Measurements from ENCODE around the gene GIGYF1. TPM values are rescaled to one million over a fixed set of nuclear protein-coding genes. Genes with fewer than 3 reads are reported as not detected.
A peak's percentile ranks its signal among the peaks of the same experiment; 100 is the strongest.

Gene GIGYF1
- total and polyA plus RNA-seq, 2 of the 13 experiments (the other 11 are each of a cell fraction or from before 2014, with no cell fraction given) = 7.6 to 16.1 TPM

GRCh38 chr7:100673942-100674410 is 20.1 kb downstream of the GIGYF1 start:
- Histone ChIP-seq H3K36me3 (replicated peaks in 1 of 2; ENCODE audit: control insufficient read depth in 1 of 2, insufficient read depth in 2 of 2, low read length in 2 of 2) (peaks cover 14 to 22% of the 10 kb centered on the region in 2 experiments; a peak in 4 of 5 replicates), H3K9me3 (ENCODE audit: low read length) (no peaks in the 10 kb centered on the region), H4K20me1 (ENCODE audit: insufficient read depth, low read length) (peaks cover 8% of the 10 kb centered on the region; the same call in 1 of the 2 replicates), H3K79me2 (ENCODE audit: insufficient read depth, low read length) (peaks cover 9% of the 10 kb centered on the region), H3K4me1 (ENCODE audit: insufficient read depth, low read length) (peaks cover 24% of the 10 kb centered on the region), H3K27me3 (ENCODE audit: control insufficient read depth in 1 of 2, insufficient read depth in 2 of 2, low read length in 2 of 2) (peaks cover 0 to 4% of the 10 kb centered on the region in 2 experiments; a peak in 2 of 5 replicates), H3K27ac (ENCODE audit: extremely low read length, insufficient read depth, low read length) (peak overlapping the region; percentile 63), H3K4me3 (replicated peaks in 1 of 3; ENCODE audit: insufficient read depth in 1 of 3, low read depth in 2 of 3, low read length in 3 of 3) (peak overlapping the region; percentile 92 to 97 (median 96)), H3K9ac (ENCODE audit: insufficient read depth, low read depth, low read length) (peak overlapping the region; percentile 93), H3K4me2 (ENCODE audit: low read depth, low read length) (peak overlapping the region; percentile 78), H2AFZ (ENCODE audit: low read length) (no peak overlapping the region)
- in situ Hi-C loops (cut with HindIII; ENCODE audit: extremely low pct_ligation_motif_present, low pct_unique_long_range_greater_than_20kb) (no loop called here), intact Hi-C loops (cut with micrococcal nuclease; ENCODE audit: unreplicated experiment) (loop anchor here (1.0 to 2.0 kb wide), 3 partner anchors 17 to 51 kb away; no protein-coding TSS in a partner anchor)
- FAIRE-seq (no peak), DNase-seq (ENCODE audit: low spot score) (no peak), ATAC-seq (0 out of 3 replicates have a peak, but pooled peaks have one; percentile 3)
- POLR2A ChIA-PET = interaction anchor here (0.6 to 1.4 kb wide), 2 partner anchors 31 to 32 kb away, joined by 4 read pairs; partner anchors contain the start of gene POP7
- CTCF ChIA-PET (ENCODE audit: low intra/inter-chr PET ratio, low total read pairs) = no interaction called here
- 0% methylated on average over 19 of the region's 34 CpGs for WGBS (ENCODE audit: low lambda C conversion rate)
- BruUV-seq (replicated peaks) = no TSS peak
- TF ChIP-seq CHD2 (IDR thresholded peaks at IDR 0.05; ENCODE audit: low read depth, low read length) = no peak
- no peak for TF ChIP-seq EP300 (IDR thresholded peaks at IDR 0.05; ENCODE audit: low read depth in 2 of 2, low read length in 2 of 2)
- TF ChIP-seq EP300 (CRISPR knock-in tag; IDR thresholded peaks at IDR 0.05; ENCODE audit: borderline replicate concordance) = no peak
- peak; percentile 12; the same call in 1 of the 2 replicates for TF ChIP-seq ZNF891 (CRISPR knock-in tag; IDR thresholded peaks at IDR 0.05)
- TF ChIP-seq, protein P1, sequence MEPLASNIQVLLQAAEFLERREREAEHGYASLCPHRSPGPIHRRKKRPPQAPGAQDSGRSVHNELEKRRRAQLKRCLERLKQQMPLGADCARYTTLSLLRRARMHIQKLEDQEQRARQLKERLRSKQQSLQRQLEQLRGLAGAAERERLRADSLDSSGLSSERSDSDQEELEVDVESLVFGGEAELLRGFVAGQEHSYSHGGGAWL (CRISPR knock-in tag; IDR thresholded peaks at IDR 0.05) = no peak
- TF ChIP-seq HMG20B (CRISPR knock-in tag; conservative IDR thresholded peaks at IDR 0.05) = no peak
- TF ChIP-seq PHB2 (IDR thresholded peaks at IDR 0.05; ENCODE audit: partially characterized antibody) = no peak
- no peak for TF ChIP-seq ZSCAN21 (CRISPR knock-in tag; IDR thresholded peaks at IDR 0.05; ENCODE audit: borderline replicate concordance)
- no peak for TF ChIP-seq KLF13 (CRISPR knock-in tag; IDR thresholded peaks at IDR 0.05)
- TF ChIP-seq ZNF362 (CRISPR knock-in tag; IDR thresholded peaks at IDR 0.05; ENCODE audit: borderline replicate concordance) = no peak
- TF ChIP-seq SIN3A (IDR thresholded peaks at IDR 0.05; ENCODE audit: borderline replicate concordance, low read depth, low read length) = 0 out of 2 replicates have a peak, but pooled peaks have one; percentile 38
- TF ChIP-seq, protein P2, sequence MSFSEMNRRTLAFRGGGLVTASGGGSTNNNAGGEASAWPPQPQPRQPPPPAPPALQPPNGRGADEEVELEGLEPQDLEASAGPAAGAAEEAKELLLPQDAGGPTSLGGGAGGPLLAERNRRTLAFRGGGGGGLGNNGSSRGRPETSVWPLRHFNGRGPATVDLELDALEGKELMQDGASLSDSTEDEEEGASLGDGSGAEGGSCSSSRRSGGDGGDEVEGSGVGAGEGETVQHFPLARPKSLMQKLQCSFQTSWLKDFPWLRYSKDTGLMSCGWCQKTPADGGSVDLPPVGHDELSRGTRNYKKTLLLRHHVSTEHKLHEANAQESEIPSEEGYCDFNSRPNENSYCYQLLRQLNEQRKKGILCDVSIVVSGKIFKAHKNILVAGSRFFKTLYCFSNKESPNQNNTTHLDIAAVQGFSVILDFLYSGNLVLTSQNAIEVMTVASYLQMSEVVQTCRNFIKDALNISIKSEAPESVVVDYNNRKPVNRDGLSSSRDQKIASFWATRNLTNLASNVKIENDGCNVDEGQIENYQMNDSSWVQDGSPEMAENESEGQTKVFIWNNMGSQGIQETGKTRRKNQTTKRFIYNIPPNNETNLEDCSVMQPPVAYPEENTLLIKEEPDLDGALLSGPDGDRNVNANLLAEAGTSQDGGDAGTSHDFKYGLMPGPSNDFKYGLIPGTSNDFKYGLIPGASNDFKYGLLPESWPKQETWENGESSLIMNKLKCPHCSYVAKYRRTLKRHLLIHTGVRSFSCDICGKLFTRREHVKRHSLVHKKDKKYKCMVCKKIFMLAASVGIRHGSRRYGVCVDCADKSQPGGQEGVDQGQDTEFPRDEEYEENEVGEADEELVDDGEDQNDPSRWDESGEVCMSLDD (CRISPR knock-in tag; IDR thresholded peaks at IDR 0.05; ENCODE audit: borderline replicate concordance) = 0 out of 2 replicates have a peak, but pooled peaks have one; percentile 15
- TF ChIP-seq ZNF558 (CRISPR knock-in tag; IDR thresholded peaks at IDR 0.05; ENCODE audit: borderline replicate concordance) = peak; percentile 19; the same call in 1 of the 2 replicates
- no peak for TF ChIP-seq ZBTB8A (CRISPR knock-in tag; IDR thresholded peaks at IDR 0.05; ENCODE audit: borderline replicate concordance, low read depth)
- TF ChIP-seq ZNF710 (CRISPR knock-in tag; IDR thresholded peaks at IDR 0.05; ENCODE audit: borderline replicate concordance) = no peak
- TF ChIP-seq SALL1 (CRISPR knock-in tag; IDR thresholded peaks at IDR 0.05) = no peak

All from HepG2 (cell line).